Nephron progenitor cell (in vitro differentiated cells): ENCODE measurements around the gene BCORL1.
A peak's percentile ranks its signal among the peaks of the same experiment; 100 is the strongest.

ENCODE experiments used
- DNase-seq: peaks from one replicate; pipeline ENCODE4 v3.0.0; 2021
- H3K27ac Mint-ChIP-seq: 2 replicates; pipeline ENCODE4 v1.8.0; 2021; ENCODE audit warnings: mild to moderate bottlenecking, moderate library complexity, mixed read lengths
- H3K27me3 Mint-ChIP-seq: 2 replicates; pipeline ENCODE4 v1.8.0; 2021; ENCODE audit warnings: mild to moderate bottlenecking, low read depth, mixed read lengths; ENCODE audit not compliant: poor library complexity
- H3K36me3 Mint-ChIP-seq: 2 replicates; pipeline ENCODE4 v1.8.0; 2021; ENCODE audit warnings: low read depth, mixed read lengths
- H3K4me1 Mint-ChIP-seq: 2 replicates; pipeline ENCODE4 v1.8.0; 2021; ENCODE audit warnings: mixed read lengths
- H3K4me3 Mint-ChIP-seq: 2 replicates; pipeline ENCODE4 v1.8.0; 2021; ENCODE audit warnings: mild to moderate bottlenecking, moderate library complexity, mixed read lengths
- H3K9me3 Mint-ChIP-seq: 2 replicates; pipeline ENCODE4 v1.8.0; 2021; ENCODE audit warnings: mild to moderate bottlenecking, moderate library complexity, mixed read lengths
- TF ChIP-seq, protein P1 (sequence below): fragments of 200-600 bp; sonication (generic); IDR thresholded peaks from 2 replicates; pipeline ENCODE4 v1.5.0; 2021; ENCODE audit warnings: antibody characterized with exemption

The BCORL1 gene

GRCh38 chrX:130009658-130010223, 27.3 kb downstream of the BCORL1 start:
- peak overlapping the region; percentile 85 for H3K27ac Mint-ChIP-seq
- H3K4me3 Mint-ChIP-seq = no peak overlapping the region
- no peak for DNase-seq
- H3K4me1 Mint-ChIP-seq = peaks cover 15% of the 10 kb centered on the region
- TF ChIP-seq, protein P1, sequence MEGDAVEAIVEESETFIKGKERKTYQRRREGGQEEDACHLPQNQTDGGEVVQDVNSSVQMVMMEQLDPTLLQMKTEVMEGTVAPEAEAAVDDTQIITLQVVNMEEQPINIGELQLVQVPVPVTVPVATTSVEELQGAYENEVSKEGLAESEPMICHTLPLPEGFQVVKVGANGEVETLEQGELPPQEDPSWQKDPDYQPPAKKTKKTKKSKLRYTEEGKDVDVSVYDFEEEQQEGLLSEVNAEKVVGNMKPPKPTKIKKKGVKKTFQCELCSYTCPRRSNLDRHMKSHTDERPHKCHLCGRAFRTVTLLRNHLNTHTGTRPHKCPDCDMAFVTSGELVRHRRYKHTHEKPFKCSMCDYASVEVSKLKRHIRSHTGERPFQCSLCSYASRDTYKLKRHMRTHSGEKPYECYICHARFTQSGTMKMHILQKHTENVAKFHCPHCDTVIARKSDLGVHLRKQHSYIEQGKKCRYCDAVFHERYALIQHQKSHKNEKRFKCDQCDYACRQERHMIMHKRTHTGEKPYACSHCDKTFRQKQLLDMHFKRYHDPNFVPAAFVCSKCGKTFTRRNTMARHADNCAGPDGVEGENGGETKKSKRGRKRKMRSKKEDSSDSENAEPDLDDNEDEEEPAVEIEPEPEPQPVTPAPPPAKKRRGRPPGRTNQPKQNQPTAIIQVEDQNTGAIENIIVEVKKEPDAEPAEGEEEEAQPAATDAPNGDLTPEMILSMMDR = no peak
- no peaks in the 10 kb centered on the region for H3K27me3 Mint-ChIP-seq
- H3K36me3 Mint-ChIP-seq = peaks cover 54% of the 10 kb centered on the region
- peaks cover 42% of the 10 kb centered on the region for H3K9me3 Mint-ChIP-seq

GRCh38 chrX:130012683-130013082, 30.2 kb downstream of the BCORL1 start:
- Mint-ChIP-seq H3K27ac (no peak overlapping the region), H3K36me3 (peaks cover 48% of the 10 kb centered on the region)
- DNase-seq = no peak

GRCh38 chrX:130013661-130014060, 31.2 kb downstream of the BCORL1 start:
- Mint-ChIP-seq H3K27me3 (peaks cover 3% of the 10 kb centered on the region), H3K27ac (no peak overlapping the region), H3K4me3 (no peak overlapping the region), H3K4me1 (peaks cover 15% of the 10 kb centered on the region), H3K36me3 (peaks cover 44% of the 10 kb centered on the region), H3K9me3 (peaks cover 39% of the 10 kb centered on the region)
- TF ChIP-seq, protein P1 = no peak
- DNase-seq = no peak

More at GRCh38 chrX:130012683-130013082, 30.2 kb downstream of the BCORL1 start:
- TF ChIP-seq, protein P1 = no peak
- Mint-ChIP-seq H3K4me3 (no peak overlapping the region), H3K27me3 (peaks cover 3% of the 10 kb centered on the region), H3K4me1 (peaks cover 15% of the 10 kb centered on the region), H3K9me3 (peaks cover 41% of the 10 kb centered on the region)

DNA sequence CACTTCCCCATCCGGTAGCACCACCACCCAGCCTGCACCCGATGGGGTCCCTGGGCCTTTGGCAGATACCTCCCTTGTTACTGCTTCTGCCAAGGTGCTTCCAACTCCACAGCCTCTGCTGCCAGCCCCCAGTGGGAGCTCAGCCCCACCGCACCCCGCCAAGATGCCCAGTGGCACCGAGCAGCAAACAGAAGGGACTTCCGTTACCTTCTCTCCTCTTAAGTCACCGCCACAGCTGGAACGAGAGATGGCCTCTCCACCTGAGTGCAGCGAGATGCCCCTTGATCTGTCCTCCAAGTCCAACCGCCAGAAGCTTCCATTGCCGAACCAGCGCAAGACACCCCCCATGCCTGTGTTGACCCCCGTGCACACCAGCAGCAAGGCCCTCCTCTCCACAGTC, 31.9 kb downstream of the BCORL1 start:
- peaks cover 37% of the 10 kb centered on the region for H3K36me3 Mint-ChIP-seq
- TF ChIP-seq, protein P1 = no peak
- peaks cover 3% of the 10 kb centered on the region for H3K27me3 Mint-ChIP-seq

GRCh38 chrX:130014770-130015169, 32.3 kb downstream of the BCORL1 start:
- Mint-ChIP-seq H3K4me3 (no peak overlapping the region), H3K27ac (no peak overlapping the region), H3K4me1 (peaks cover 3% of the 10 kb centered on the region), H3K36me3 (peaks cover 35% of the 10 kb centered on the region), H3K9me3 (peaks cover 35% of the 10 kb centered on the region), H3K27me3 (peaks cover 3% of the 10 kb centered on the region)
- TF ChIP-seq, protein P1 = no peak
- DNase-seq = no peak

More for the DNA sequence above, 31.9 kb downstream of the BCORL1 start:
- H3K27ac Mint-ChIP-seq = no peak overlapping the region
- peaks cover 8% of the 10 kb centered on the region for H3K4me1 Mint-ChIP-seq
- peaks cover 35% of the 10 kb centered on the region for H3K9me3 Mint-ChIP-seq
- DNase-seq = no peak
- H3K4me3 Mint-ChIP-seq = no peak overlapping the region

GRCh38 chrX:130015181-130015580, 32.7 kb downstream of the BCORL1 start:
- Mint-ChIP-seq H3K9me3 (peaks cover 35% of the 10 kb centered on the region), H3K4me3 (no peak overlapping the region), H3K36me3 (peaks cover 35% of the 10 kb centered on the region)

More at GRCh38 chrX:130015181-130015580, 32.7 kb downstream of the BCORL1 start:
- Mint-ChIP-seq H3K27me3 (peaks cover 3% of the 10 kb centered on the region), H3K4me1 (no peaks in the 10 kb centered on the region), H3K27ac (no peak overlapping the region)
- no peak for DNase-seq
- TF ChIP-seq, protein P1 = no peak
